ENCODE measurements around the gene DHRS1.

The DHRS1 gene

GRCh38 chr14:24314377-24315193, 15.0 kb upstream of the DHRS1 start:
- H3K4me3 ChIP-seq (ENCODE audit: low read length): no peak overlapping the region
- TF ChIP-seq, protein P1, sequence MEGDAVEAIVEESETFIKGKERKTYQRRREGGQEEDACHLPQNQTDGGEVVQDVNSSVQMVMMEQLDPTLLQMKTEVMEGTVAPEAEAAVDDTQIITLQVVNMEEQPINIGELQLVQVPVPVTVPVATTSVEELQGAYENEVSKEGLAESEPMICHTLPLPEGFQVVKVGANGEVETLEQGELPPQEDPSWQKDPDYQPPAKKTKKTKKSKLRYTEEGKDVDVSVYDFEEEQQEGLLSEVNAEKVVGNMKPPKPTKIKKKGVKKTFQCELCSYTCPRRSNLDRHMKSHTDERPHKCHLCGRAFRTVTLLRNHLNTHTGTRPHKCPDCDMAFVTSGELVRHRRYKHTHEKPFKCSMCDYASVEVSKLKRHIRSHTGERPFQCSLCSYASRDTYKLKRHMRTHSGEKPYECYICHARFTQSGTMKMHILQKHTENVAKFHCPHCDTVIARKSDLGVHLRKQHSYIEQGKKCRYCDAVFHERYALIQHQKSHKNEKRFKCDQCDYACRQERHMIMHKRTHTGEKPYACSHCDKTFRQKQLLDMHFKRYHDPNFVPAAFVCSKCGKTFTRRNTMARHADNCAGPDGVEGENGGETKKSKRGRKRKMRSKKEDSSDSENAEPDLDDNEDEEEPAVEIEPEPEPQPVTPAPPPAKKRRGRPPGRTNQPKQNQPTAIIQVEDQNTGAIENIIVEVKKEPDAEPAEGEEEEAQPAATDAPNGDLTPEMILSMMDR (IDR thresholded peaks at IDR 0.05; ENCODE audit: insufficient read depth, low read depth, low read length, missing control alignments): no peak
- peak; percentile 52 for DNase-seq (ENCODE audit: low read depth)

DNA sequence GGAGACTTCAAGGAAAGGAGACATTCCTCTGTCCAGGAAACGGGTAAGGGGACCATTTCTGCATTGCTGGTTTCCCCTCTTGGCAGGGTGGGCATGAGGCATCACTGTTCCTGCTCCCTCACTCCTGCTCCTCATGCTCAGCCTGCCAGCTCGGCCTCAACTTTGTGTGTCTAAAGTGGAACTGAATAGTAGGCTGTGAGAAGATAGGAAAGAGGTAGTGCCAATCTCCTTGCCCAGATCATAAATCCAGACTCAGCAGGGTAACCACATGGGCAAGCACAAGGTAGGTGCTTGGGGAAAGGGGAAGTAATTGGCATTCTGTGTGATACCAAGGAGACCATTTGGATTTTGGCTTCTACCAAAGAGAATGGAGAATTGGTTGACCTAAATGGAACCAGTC, 14.3 kb upstream of the DHRS1 start:
- H3K4me3 ChIP-seq (ENCODE audit: low read length): no peak overlapping the region
- no peak for DNase-seq (ENCODE audit: low read depth)

DNA sequence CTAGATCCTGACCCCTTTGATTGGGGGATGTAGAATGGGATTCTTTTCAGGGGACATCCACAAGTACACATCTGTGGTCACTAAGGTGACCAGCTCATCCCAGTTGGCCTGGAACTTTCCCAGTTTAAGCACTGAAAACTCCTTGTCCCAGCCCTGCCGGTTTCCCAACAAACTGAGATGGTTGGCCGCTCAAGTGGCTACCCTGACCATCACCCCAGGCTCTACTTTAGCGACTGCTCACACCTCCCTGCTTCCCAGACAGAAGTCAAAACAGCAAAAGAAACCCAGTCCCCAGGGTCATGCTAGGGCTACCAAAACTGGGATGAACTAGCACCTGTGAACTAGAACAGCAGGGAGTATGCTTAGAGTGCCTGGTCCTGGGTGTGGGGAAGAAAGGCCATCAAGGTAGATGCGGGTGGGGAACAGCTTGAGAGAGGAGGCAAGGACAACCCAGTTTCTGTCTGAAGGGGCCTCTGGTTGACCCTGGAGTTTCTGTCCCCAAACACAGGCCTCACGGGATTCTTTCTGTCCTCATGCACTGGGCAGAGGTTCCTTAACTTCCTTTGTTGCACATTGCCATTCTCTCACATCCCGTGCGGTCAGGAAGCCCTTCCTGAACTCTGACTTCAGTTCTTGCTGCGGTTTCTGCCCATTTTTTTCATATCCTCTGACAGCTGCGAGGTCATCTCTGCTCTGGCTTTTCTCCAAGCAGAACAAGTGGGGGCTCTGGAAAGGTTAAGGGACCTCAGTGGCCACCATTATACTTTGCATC, 13.3 kb upstream of the DHRS1 start:
- TF ChIP-seq, protein P1 (IDR thresholded peaks at IDR 0.05; ENCODE audit: insufficient read depth, low read depth, low read length, missing control alignments): no peak
- no peak for DNase-seq (ENCODE audit: low read depth)
- H3K4me3 ChIP-seq (ENCODE audit: low read length): no peak overlapping the region

More for the DNA sequence above, 14.3 kb upstream of the DHRS1 start:
- TF ChIP-seq, protein P1 (IDR thresholded peaks at IDR 0.05; ENCODE audit: insufficient read depth, low read depth, low read length, missing control alignments): no peak

DNA sequence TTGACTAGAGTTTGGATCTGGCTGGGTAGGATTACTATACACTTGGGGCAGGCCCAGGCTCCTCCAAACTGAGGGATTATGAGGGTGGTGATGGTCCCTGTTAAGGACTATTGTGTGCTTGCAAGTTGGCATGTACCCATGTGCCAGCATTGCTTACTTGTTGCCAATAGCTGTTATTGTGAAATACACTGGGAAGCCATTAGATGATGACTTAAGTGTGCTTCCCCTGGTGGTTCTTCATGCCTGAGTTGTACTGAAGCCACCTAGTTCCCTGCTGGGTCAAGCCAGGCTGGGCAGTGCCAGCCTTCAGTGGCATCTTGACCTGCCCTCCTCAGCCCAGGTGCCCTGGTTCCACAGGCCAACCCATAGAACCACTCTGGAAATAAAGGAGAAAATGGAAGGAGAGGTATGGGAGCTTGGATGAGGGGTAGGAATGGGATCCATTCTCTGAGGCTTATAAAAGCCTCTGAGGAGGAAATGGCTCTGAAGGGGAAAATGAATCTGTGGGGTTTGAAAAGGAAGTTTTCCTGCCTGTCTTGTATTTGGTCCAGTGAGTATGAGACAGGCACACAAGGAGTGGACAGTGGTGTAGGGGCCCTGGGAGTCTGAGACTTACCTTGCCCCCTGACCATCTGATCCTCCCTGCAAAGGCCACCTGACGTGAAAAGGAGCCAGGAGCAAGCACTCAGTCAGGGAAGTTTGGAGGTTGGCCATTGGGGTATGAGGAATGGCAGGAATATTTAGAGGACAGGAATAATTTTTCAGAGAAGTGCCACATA, 12.4 kb upstream of the DHRS1 start:
- peak overlapping the region; percentile 57 for H3K4me3 ChIP-seq (ENCODE audit: low read length)
- TF ChIP-seq, protein P1 (IDR thresholded peaks at IDR 0.05; ENCODE audit: insufficient read depth, low read depth, low read length, missing control alignments): peak; percentile 18
- peak; percentile 70 for DNase-seq (ENCODE audit: low read depth)

- TF ChIP-seq, protein P1 (IDR thresholded peaks at IDR 0.05; ENCODE audit: insufficient read depth, low read depth, low read length, missing control alignments): no peak
- peak within 1 kb of the TSS; percentile 57 for H3K4me3 ChIP-seq (ENCODE audit: low read length)
- peak; percentile 70 for DNase-seq (ENCODE audit: low read depth)
These were observed 11.3 kb upstream of the DHRS1 start, which contains the start of gene LTB4R for GRCh38 chr14:24310646-24311604. Gene LTB4R, plus strand, starts transcription at chr14:24311502. Its CDS starts 4,150 bp downstream, at chr14:24315652.

- no peak for DNase-seq (ENCODE audit: low read depth)
- TF ChIP-seq, protein P1 (IDR thresholded peaks at IDR 0.05; ENCODE audit: insufficient read depth, low read depth, low read length, missing control alignments): no peak
- H3K4me3 ChIP-seq (ENCODE audit: low read length): peak overlapping the region; percentile 57
These were observed 10.7 kb upstream of the DHRS1 start for GRCh38 chr14:24310265-24310645.
